Measurements from ENCODE around the gene ZBTB22. TPM values are rescaled to one million over a fixed set of nuclear protein-coding genes. Genes with fewer than 3 reads are reported as not detected.
A peak's percentile ranks its signal among the peaks of the same experiment; 100 is the strongest.

The ZBTB22 gene
- polyA plus RNA-seq, 1 donor (not counting 4 experiments of a cell fraction or from before 2014, with no cell fraction given), result 6.5 TPM

DNA sequence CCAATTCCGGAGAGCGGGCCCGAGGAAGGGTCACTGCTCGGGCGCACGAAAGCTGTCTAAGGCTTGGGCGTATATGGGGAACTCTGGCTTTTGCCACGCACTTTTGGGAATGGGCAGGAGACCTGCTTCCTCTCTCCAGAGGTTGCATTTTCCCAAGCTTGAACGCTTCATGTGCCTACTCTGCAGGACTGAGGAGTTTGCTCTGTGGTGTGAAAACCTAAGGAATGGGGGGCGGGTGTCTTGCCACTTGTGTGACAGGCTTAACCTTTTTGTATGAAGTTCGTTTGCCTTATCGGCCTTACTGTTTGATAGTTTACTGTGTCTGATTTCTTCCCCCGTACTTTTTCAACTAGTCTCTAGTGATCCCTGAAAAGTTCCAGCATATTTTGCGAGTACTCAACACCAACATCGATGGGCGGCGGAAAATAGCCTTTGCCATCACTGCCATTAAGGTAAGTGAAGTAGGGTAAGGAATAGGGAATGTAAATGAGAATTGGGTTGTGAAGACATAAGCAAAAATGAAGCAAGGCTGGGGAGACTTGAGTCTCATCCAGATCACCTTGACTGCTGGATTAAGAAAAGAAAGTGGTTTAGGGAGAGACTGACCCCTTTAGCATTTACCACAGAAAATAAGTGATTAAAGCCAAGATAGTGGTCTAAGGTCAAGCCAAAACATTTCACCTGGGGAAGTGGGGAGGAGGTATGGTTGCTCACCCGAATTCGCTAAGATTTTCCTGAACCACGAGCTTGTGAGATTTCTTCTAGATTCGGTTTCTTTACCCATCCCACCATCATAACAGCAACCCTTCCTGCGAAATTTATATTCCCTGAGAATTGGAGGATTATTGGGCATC lies 45.0 kb downstream of the ZBTB22 start:
- Histone ChIP-seq H4K20me1 (ENCODE audit: control insufficient read depth, extremely low read depth, insufficient read depth, low read length) (peaks cover 34% of the 10 kb centered on the region), H3K4me3 (ENCODE audit: control insufficient read depth in 2 of 3, extremely low read depth in 1 of 3, insufficient read depth in 2 of 3, low read depth in 1 of 3, low read length in 3 of 3) (peak overlapping the region; percentile 76 to 100 (median 96)), H3K9me3 (ENCODE audit: control insufficient read depth, low read depth, low read length) (no peaks in the 10 kb centered on the region), H3K9me1 (ENCODE audit: control insufficient read depth, extremely low read depth, insufficient read depth, low read length) (peaks cover 2% of the 10 kb centered on the region), H3K4me2 (ENCODE audit: control insufficient read depth, extremely low read depth, insufficient read depth, low read depth, low read length) (peak overlapping the region; percentile 93), H3K27me3 (ENCODE audit: control insufficient read depth, extremely low read depth, insufficient read depth, low read length) (no peaks in the 10 kb centered on the region), H3K79me2 (ENCODE audit: control insufficient read depth, insufficient read depth, low read length) (peaks cover 54% of the 10 kb centered on the region), H3K27ac (ENCODE audit: control insufficient read depth, insufficient read depth, low read length) (peak overlapping the region; percentile 99), H3K9ac (ENCODE audit: control insufficient read depth, extremely low read depth, insufficient read depth, low read length) (peak overlapping the region; percentile 98), H3K4me1 (ENCODE audit: control insufficient read depth, extremely low read depth, insufficient read depth, low read length) (peaks cover 35% of the 10 kb centered on the region), H2AFZ (ENCODE audit: control insufficient read depth, low read length) (peak overlapping the region; percentile 45), H3K36me3 (ENCODE audit: control insufficient read depth in 2 of 2, extremely low read depth in 1 of 2, insufficient read depth in 2 of 2, low read length in 2 of 2) (peaks cover 30 to 56% of the 10 kb centered on the region in 2 experiments)
- FAIRE-seq (no peak), DNase-seq (ENCODE audit: low read depth, low spot score) (no peak)
- dilution Hi-C loops (cut with MboI; ENCODE audit: extremely low pct_ligation_motif_present, low sequenced_read_pairs), result no loop called here
- TF ChIP-seq EZH2 (IDR thresholded peaks at IDR 0.05; ENCODE audit: low read length) (no peak), CTCF (optimal IDR thresholded peaks at IDR 0.05 in 1 of 3, IDR thresholded peaks at IDR 0.05 in 1 of 3, conservative IDR thresholded peaks at IDR 0.05 in 1 of 3; ENCODE audit: extremely low read depth in 1 of 3, insufficient read depth in 2 of 3, low read length in 3 of 3) (no peak)

DNA sequence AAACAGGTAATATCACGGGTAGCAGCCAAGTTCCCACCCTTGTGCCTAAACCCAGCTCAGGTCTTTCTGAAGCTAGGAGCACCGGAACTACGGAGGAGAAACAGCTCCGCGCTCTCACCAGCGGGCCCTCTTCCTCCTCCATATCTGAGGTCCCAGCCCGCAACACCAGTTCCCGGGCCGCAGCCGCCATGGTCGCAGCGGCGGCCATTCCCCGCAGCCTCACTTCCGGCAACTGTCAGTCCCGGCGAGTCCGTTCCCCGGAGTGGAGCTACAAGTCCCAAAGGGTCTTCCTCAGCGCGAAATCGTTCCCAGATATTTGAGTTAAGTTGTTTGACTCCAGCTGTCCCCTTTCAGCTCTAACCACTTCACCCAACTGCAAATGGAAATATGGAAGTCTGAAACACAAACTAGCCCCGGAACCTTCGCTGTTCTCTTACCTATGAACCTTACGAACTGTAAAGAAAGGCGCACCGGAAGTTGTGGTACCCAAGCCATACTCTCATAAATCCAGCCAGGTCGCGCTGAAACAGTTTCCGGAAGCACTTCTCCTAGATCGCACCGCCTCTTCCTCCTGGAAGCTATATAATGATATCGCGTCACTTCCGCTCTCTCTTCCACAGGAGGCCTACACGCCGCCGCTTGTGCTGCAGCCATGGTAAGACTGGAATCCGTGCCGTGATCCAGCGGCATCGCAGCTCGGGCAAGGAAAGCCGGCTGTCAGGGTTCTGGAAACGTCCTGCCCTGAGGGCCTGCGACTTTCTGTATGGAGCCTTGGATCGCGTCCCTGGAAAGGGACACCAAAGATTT lies 45.9 kb downstream of the ZBTB22 start, which contains the start of the genes RPS18 and VPS52:
RPS18 (plus strand) TSS at position 608 of the 807 bp plus-strand sequence; CDS start at position 653, 45 bp downstream.
VPS52 (minus strand) TSS at position 409 of the 807 bp plus-strand sequence; CDS start at position 208, 201 bp downstream.
- Histone ChIP-seq H3K9me1 (ENCODE audit: control insufficient read depth, extremely low read depth, insufficient read depth, low read length) (peaks cover 2% of the 10 kb centered on the region), H3K27ac (ENCODE audit: control insufficient read depth, insufficient read depth, low read length) (peak within 1 kb of the TSS; percentile 99), H2AFZ (ENCODE audit: control insufficient read depth, low read length) (peak within 1 kb of the TSS; percentile 98), H4K20me1 (ENCODE audit: control insufficient read depth, extremely low read depth, insufficient read depth, low read length) (peaks cover 34% of the 10 kb centered on the region), H3K36me3 (ENCODE audit: control insufficient read depth in 2 of 2, extremely low read depth in 1 of 2, insufficient read depth in 2 of 2, low read length in 2 of 2) (peaks cover 38 to 60% of the 10 kb centered on the region in 2 experiments), H3K79me2 (ENCODE audit: control insufficient read depth, insufficient read depth, low read length) (peaks cover 54% of the 10 kb centered on the region), H3K4me1 (ENCODE audit: control insufficient read depth, extremely low read depth, insufficient read depth, low read length) (peaks cover 34% of the 10 kb centered on the region), H3K27me3 (ENCODE audit: control insufficient read depth, extremely low read depth, insufficient read depth, low read length) (no peaks in the 10 kb centered on the region), H3K4me3 (ENCODE audit: control insufficient read depth in 2 of 3, extremely low read depth in 1 of 3, insufficient read depth in 2 of 3, low read depth in 1 of 3, low read length in 3 of 3) (peak within 1 kb of the TSS; percentile 76 to 100 (median 96)), H3K4me2 (ENCODE audit: control insufficient read depth, extremely low read depth, insufficient read depth, low read depth, low read length) (peak within 1 kb of the TSS; percentile 93), H3K9me3 (ENCODE audit: control insufficient read depth, low read depth, low read length) (no peaks in the 10 kb centered on the region), H3K9ac (ENCODE audit: control insufficient read depth, extremely low read depth, insufficient read depth, low read length) (peak within 1 kb of the TSS; percentile 98)
- TF ChIP-seq CTCF (optimal IDR thresholded peaks at IDR 0.05 in 1 of 3, IDR thresholded peaks at IDR 0.05 in 1 of 3, conservative IDR thresholded peaks at IDR 0.05 in 1 of 3; ENCODE audit: extremely low read depth in 1 of 3, insufficient read depth in 2 of 3, low read length in 3 of 3) (no peak), EZH2 (IDR thresholded peaks at IDR 0.05; ENCODE audit: low read length) (no peak)
- peak; percentile 97 for DNase-seq (ENCODE audit: low read depth, low spot score)
- FAIRE-seq, result peak; percentile 71
- dilution Hi-C loops (cut with MboI; ENCODE audit: extremely low pct_ligation_motif_present, low sequenced_read_pairs), result no loop called here
